SK-MEL-5 (cell line): ENCODE results near the gene KLHL8. TPM values are rescaled to one million over a fixed set of nuclear protein-coding genes. Genes with fewer than 3 reads are reported as not detected.
A peak's percentile ranks its signal among the peaks of the same experiment; 100 is the strongest.
"Not testable (repeated sequence)": the region's sequence is repeated elsewhere in the genome, so short reads cannot be mapped to it uniquely, and the experiment has no call there.

Experiments
- DNase-seq: peaks from one replicate; pipeline ENCODE4 v3.0.0-alpha.2; 2016; ENCODE audit warnings: low read depth, low spot score
- in situ Hi-C: cut with HindIII; loops from 2 replicates; pipeline ENCODE4 v1.10.0; 2016; ENCODE audit warnings: low sequenced_read_pairs, high pct_unique_total_duplicates, low pct_unique_long_range_greater_than_20kb
- total RNA-seq: library from RNA; depleted of rRNA; stranded (reverse); fragments of >200 nt; shearing (Covaris generic); gene quantifications from 2 replicates; pipeline ENCODE4 v1.2.3, GENCODE V29; 2014

Gene KLHL8
- total RNA-seq, 1 experiment from 2014 or later = 7.6 TPM

- in situ Hi-C loops = no loop called here
- no peak for DNase-seq
These were observed 14.7 kb upstream of the KLHL8 start for GRCh38 chr4:87235020-87235671.

GRCh38 chr4:87232216-87232615 is 11.8 kb upstream of the KLHL8 start:
- DNase-seq = no peak
- in situ Hi-C loops = no loop called here

DNA sequence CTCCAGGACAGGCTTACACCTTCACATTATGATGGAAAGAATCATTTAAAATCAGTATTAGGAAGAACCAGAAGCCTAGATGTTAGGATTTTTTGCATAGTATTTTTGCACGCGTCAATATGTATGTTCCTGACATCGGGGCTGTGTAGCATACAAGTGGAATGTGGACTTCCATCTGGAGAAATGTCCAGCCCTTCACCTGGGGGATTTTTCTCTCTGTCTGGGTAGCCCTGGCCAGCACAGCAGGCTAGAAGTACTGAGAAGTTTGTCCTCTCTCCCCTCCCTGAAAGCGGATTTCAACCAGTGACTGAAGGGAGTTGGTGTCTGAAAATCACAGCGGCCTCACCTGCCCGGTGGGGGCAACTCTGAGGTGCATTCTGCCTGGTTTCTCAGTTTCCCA is 10.4 kb upstream of the KLHL8 start:
- no peak for DNase-seq
- in situ Hi-C loops = no loop called here

- DNase-seq = no peak
- in situ Hi-C loops = no loop called here
These were observed 9.6 kb upstream of the KLHL8 start for GRCh38 chr4:87229979-87230378.

- no peak for DNase-seq
- in situ Hi-C loops = no loop called here
These were observed 7.9 kb upstream of the KLHL8 start for GRCh38 chr4:87228262-87228860.

GRCh38 chr4:87227751-87228151 is 7.3 kb upstream of the KLHL8 start:
- DNase-seq = no peak
- in situ Hi-C loops = no loop called here

GRCh38 chr4:87225936-87226335 is 5.5 kb upstream of the KLHL8 start:
- no peak for DNase-seq
- in situ Hi-C loops = no loop called here

GRCh38 chr4:87224141-87224923 is 3.9 kb upstream of the KLHL8 start:
- no peak for DNase-seq
- in situ Hi-C loops = no loop called here

- peak; percentile 45 for DNase-seq
- in situ Hi-C loops = no loop called here
These were observed 755 bp downstream of the KLHL8 start for GRCh38 chr4:87219632-87220093.

DNA sequence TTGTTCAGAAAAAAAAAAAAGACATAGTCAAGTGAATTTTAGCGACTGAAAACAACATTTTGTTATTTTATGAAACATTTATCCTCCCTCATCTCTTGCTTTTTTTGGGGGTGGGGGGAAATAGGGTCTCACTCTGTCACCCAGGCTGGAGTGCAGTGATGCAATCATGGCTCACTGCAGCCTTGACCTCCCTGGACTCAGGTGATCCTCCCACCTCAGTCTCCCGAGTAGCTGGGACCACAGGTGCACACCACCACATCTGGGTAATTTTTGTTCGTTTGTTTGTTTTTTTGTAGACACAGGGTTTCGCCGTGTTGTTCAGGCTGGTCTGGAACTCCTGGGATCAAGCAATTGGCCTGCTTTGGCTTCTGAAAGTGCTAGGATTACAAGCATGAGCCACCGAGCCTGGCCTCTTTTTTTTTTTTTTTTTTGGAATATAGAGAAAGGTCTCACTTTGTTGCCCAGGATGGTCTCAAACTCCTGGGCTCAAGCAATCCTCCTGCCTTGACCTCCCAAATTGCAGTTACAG is 3.1 kb downstream of the KLHL8 start:
- DNase-seq, in situ Hi-C loops: not testable (repeated sequence)

- DNase-seq = no peak
- in situ Hi-C loops = no loop called here
These were observed 3.9 kb downstream of the KLHL8 start for GRCh38 chr4:87216469-87216868.

DNA sequence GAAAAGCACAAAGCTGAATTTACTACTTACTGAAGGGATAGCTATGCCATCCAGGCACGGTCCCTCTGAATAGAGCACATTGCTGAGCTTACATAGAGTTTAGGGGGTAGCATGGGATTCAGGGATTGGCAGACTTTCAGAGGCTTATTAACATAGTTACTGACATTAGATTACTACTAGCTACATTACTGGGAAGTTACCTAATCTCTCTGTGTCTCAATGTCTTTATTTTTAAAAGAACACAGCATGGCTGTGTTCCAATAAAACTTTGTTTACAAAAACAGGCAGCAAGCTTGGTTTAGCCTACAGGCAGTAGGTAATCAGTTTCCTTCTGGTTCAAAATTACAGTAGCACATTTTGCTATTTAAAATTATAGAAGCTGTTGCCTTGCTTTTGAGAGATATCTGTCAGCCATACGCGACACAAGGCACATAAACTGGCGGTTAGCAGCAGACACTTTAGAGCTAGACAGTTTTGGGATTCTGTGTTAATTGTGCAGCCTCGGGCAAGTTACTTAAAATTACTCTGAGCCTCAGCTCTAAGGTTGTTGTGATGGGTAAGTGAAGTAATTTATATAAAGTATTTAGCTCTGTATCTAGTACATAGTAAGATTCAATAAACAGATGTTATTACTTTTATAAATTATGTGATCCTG is 6.9 kb downstream of the KLHL8 start:
- in situ Hi-C loops = no loop called here
- DNase-seq = no peak

- DNase-seq = no peak
- in situ Hi-C loops = no loop called here
These were observed 9.0 kb downstream of the KLHL8 start for GRCh38 chr4:87211249-87211952.

GRCh38 chr4:87209696-87210095 is 10.7 kb downstream of the KLHL8 start:
- in situ Hi-C loops = no loop called here

DNA sequence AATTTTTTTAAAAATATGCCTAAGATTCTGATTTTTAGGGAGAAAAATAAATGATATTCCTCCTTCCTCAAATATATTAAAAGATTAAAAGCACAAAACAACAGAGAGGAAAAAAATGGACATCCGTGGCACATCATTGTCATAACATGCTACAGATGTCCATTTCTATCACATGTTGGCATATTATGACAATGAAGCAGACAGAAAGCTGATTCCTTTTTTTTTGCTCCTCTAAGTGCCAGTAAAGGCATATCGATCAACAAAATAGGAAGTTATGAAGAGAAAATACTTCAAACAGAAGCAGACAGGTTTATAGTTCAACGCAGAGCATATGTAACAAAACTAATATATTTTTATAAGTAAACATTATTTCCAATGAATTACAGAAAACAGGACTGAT is 11.2 kb downstream of the KLHL8 start:
- in situ Hi-C loops = no loop called here
- DNase-seq = no peak

More at GRCh38 chr4:87209696-87210095, 10.7 kb downstream of the KLHL8 start:
- DNase-seq = no peak

DNA sequence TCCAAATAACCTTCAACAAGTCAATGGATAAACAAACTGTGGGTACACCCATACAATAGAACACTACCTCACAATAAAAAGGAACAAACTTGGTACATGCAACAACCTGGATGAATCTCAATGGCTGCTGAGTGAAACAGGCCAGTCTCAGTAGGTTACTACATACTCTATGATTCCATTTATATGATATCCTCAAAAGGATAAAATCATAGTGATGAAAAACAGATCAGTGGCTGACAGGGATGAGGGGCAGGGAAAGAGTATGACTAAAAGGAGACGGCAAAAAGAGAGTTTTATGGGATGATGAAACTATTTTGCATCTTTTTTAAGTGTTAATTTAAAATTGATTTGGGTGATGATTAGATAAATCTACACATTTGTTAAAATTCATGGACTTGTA is 15.9 kb downstream of the KLHL8 start:
- in situ Hi-C loops = no loop called here
- no peak for DNase-seq

GRCh38 chr4:87196927-87197326 is 23.5 kb downstream of the KLHL8 start:
- DNase-seq = no peak
- in situ Hi-C loops = no loop called here
